DMS 273 treated with DMSO at 0.1 percent for 48 hours (cell line): ENCODE data around the gene MINDY4.
"Not testable (repeated sequence)": the region's sequence is repeated elsewhere in the genome, so short reads cannot be mapped to it uniquely, and the experiment has no call there.

Source experiments
- DNase-seq: peaks from one replicate; lab custom pipeline; 2025; lab: John Stamatoyannopoulos, UW

Gene MINDY4

GRCh38 chr7:30804078-30804661, 33.0 kb downstream of the MINDY4 start:
- DNase-seq = no peak

- no peak for DNase-seq
These were observed 34.0 kb downstream of the MINDY4 start for GRCh38 chr7:30805081-30805691.

- no peak for DNase-seq
These were observed 34.7 kb downstream of the MINDY4 start for GRCh38 chr7:30805931-30806330.

- DNase-seq = not testable (repeated sequence)
These were observed 36.3 kb downstream of the MINDY4 start for GRCh38 chr7:30807477-30807876.

- not testable (repeated sequence) for DNase-seq
These were observed 36.7 kb downstream of the MINDY4 start for GRCh38 chr7:30807941-30808340.

GRCh38 chr7:30810986-30811385, 39.8 kb downstream of the MINDY4 start:
- DNase-seq = no peak

- DNase-seq = no peak
These were observed 41.5 kb downstream of the MINDY4 start for GRCh38 chr7:30812676-30813075.

- DNase-seq = no peak
These were observed 42.2 kb downstream of the MINDY4 start for GRCh38 chr7:30813466-30813865.

- DNase-seq = no peak
These were observed 43.6 kb downstream of the MINDY4 start for GRCh38 chr7:30814700-30815387.

- DNase-seq = no peak
These were observed 44.2 kb downstream of the MINDY4 start for GRCh38 chr7:30815388-30815854.

GRCh38 chr7:30815951-30816644, 44.9 kb downstream of the MINDY4 start:
- no peak for DNase-seq

GRCh38 chr7:30816645-30817370, 45.6 kb downstream of the MINDY4 start:
- no peak for DNase-seq

GRCh38 chr7:30817371-30817767, 46.2 kb downstream of the MINDY4 start:
- DNase-seq = no peak

GRCh38 chr7:30824821-30825720, 53.9 kb downstream of the MINDY4 start:
- no peak for DNase-seq

- DNase-seq = no peak
These were observed 55.0 kb downstream of the MINDY4 start for GRCh38 chr7:30826181-30826580.

GRCh38 chr7:30828591-30828990, 57.4 kb downstream of the MINDY4 start:
- DNase-seq = no peak

- DNase-seq = no peak
These were observed 58.3 kb downstream of the MINDY4 start for GRCh38 chr7:30829471-30829870.

GRCh38 chr7:30831227-30831626, 60.0 kb downstream of the MINDY4 start:
- DNase-seq = no peak

GRCh38 chr7:30831936-30832335, 60.7 kb downstream of the MINDY4 start:
- DNase-seq = no peak

- not testable (repeated sequence) for DNase-seq
These were observed 62.9 kb downstream of the MINDY4 start for GRCh38 chr7:30834017-30834674.
